ENCODE measurements around the gene SLC2A14.

DNA sequence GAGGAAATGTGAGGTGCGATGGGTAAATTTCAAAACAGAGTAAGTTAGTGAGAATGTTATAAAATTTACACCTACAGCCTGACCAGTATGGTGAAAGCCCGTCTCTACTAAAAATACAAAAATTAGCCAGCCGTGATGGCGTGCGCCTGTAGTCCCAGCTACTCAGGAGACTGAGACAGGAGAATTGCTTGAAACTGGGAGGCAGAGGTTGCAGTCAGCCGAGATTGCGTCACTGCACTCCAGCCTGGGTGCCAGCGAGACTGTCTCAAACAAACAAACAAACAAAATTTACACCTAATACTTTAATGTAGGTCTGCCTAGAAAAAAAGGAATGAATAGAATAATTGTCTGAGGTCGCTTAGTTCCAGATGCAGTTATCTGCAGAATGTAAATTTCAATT lies 37.6 kb downstream of the SLC2A14 start:
- TF ChIP-seq GATA2 (IDR thresholded peaks at IDR 0.05; ENCODE audit: low read depth, low read length) (no peak), GATA3 (IDR thresholded peaks at IDR 0.05; ENCODE audit: low read depth, low read length) (no peak)

Data from SH-SY5Y (cell line).